Keratinocyte (primary cell): ENCODE measurements around the gene TMEM248.

Source experiments
- CTCF ChIP-seq, 3 experiments: IDR thresholded peaks in 1 of 3; conservative IDR thresholded peaks in 1 of 3; optimal IDR thresholded peaks in 1 of 3; 2 replicates in 2 of 3; 3 replicates in 1 of 3; pipeline versions ENCODE3 to v1.5.1; 2011; ENCODE audit warnings: low read length in 3 of 3, mild to moderate bottlenecking in 3 of 3, moderate library complexity in 2 of 3, control low read depth in 1 of 3, inconsistent platforms in 1 of 3; ENCODE audit not compliant: insufficient read depth in 2 of 3; ENCODE audit errors: extremely low read depth in 1 of 3
- EZH2 ChIP-seq: IDR thresholded peaks from one replicate; pipeline ENCODE4 v1.6.1; 2012; ENCODE audit warnings: inconsistent platforms, mild to moderate bottlenecking, low read length, moderate library complexity

- TF ChIP-seq CTCF (optimal IDR thresholded peaks at IDR 0.05 in 1 of 3, IDR thresholded peaks at IDR 0.05 in 1 of 3, conservative IDR thresholded peaks at IDR 0.05 in 1 of 3; ENCODE audit: extremely low read depth in 1 of 3, insufficient read depth in 2 of 3, low read length in 3 of 3) (no peak), EZH2 (no peak)
Measured at GRCh38 chr7:66896441-66896840, 24.6 kb upstream of the TMEM248 start.
